LNCAP (cell line): ENCODE results near the gene ABI3BP.

Source experiments
- TF ChIP-seq, protein P1 (sequence below): fragments of 450-650 bp; IDR thresholded peaks from 2 replicates; pipeline ENCODE4 v1.5.1; 2017; ENCODE audit warnings: mild to moderate bottlenecking

Gene ABI3BP

DNA sequence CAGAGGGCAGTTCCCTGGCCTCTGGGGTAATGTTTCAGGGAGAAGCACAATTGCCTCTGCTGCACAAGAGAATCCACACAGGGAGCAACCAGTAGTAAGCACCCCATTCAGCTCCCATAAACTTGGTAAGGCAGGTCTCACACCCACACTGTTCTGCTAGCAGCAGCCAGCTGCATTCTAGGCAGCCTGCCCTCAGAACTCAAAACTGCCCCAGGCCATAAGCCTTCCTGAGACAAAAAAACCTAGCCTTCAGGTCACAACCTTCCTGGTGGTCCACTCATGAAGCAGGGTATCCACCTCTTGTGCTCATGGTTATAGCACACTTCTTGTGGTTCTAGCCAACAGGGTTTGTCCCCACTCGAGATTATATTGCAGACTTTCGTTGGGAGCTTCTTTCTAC is 33.7 kb upstream of the ABI3BP start:
- TF ChIP-seq, protein P1, sequence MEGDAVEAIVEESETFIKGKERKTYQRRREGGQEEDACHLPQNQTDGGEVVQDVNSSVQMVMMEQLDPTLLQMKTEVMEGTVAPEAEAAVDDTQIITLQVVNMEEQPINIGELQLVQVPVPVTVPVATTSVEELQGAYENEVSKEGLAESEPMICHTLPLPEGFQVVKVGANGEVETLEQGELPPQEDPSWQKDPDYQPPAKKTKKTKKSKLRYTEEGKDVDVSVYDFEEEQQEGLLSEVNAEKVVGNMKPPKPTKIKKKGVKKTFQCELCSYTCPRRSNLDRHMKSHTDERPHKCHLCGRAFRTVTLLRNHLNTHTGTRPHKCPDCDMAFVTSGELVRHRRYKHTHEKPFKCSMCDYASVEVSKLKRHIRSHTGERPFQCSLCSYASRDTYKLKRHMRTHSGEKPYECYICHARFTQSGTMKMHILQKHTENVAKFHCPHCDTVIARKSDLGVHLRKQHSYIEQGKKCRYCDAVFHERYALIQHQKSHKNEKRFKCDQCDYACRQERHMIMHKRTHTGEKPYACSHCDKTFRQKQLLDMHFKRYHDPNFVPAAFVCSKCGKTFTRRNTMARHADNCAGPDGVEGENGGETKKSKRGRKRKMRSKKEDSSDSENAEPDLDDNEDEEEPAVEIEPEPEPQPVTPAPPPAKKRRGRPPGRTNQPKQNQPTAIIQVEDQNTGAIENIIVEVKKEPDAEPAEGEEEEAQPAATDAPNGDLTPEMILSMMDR: no peak

GRCh38 chr3:101026244-101026643 is 33.0 kb upstream of the ABI3BP start:
- TF ChIP-seq, protein P1: no peak

DNA sequence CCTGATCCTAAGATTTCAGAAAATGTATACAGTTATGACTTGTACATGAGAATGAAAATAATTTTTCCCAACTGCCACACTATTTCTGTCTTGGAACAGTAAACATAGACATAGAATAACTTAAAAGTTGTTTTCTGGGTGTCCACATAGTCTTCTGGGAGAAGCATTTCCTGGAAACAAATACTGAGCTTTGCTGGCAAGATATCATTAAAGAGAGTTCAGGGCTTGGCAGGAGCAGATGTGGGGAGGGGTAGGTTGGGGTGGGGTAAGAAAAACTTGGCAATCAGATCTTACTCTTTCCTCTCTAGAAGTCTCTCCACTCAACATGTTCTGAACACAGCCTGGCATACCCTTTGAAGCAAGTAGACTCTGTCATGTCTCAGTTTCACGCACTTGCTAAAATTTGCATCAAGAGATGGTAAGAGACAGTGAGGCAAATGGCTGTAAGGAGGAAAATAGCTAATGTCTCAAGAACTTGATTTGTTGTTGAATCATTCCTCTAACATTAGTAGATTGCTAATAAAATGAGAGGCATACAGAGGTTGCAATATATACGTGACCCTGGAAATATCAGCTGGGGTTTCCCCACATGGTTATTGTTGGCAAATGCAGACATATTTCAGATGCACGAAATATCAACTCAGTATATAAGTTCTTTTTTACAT is 27.3 kb upstream of the ABI3BP start:
- TF ChIP-seq, protein P1: no peak

GRCh38 chr3:101017017-101017416 is 23.8 kb upstream of the ABI3BP start:
- TF ChIP-seq, protein P1: no peak

GRCh38 chr3:101011136-101011535 is 17.9 kb upstream of the ABI3BP start:
- TF ChIP-seq, protein P1: no peak

GRCh38 chr3:101010296-101010695 is 17.1 kb upstream of the ABI3BP start:
- TF ChIP-seq, protein P1: no peak

GRCh38 chr3:101009386-101009785 is 16.2 kb upstream of the ABI3BP start:
- TF ChIP-seq, protein P1: no peak

- TF ChIP-seq, protein P1: no peak
Observed at GRCh38 chr3:100999160-100999559, 5.9 kb upstream of the ABI3BP start.
